Uterus (tissue), 2 donors: Measurements from ENCODE around the gene CLPTM1L.

Experiments
- CTCF ChIP-seq, 4 experiments: fragments of 200-600 bp in 2 of 4; fragments of 450-650 bp in 2 of 4; sonication (generic) in 2 of 4; IDR thresholded peaks; one replicate each; pipeline ENCODE4 v1.5.1; 2016 to 2019; ENCODE audit warnings: antibody characterized with exemption in 4 of 4, mild to moderate bottlenecking in 2 of 4, moderate library complexity in 1 of 4
- POLR2A ChIP-seq, 2 donors: fragments of 450-650 bp; IDR thresholded peaks; one replicate each; pipeline ENCODE4 v1.6.1; 2016; ENCODE audit warnings: antibody characterized with exemption in 2 of 2, mild to moderate bottlenecking in 1 of 2, moderate library complexity in 1 of 2

GRCh38 chr5:1292846-1293415 is 52.0 kb downstream of the CLPTM1L start:
- TF ChIP-seq POLR2A (IDR thresholded peaks at IDR 0.05) (no peak), CTCF (IDR thresholded peaks at IDR 0.05) (no peak)
